PC-3 (cell line): ENCODE data around the gene ZKSCAN4. TPM values are rescaled to one million over a fixed set of nuclear protein-coding genes. Genes with fewer than 3 reads are reported as not detected.
A peak's percentile ranks its signal among the peaks of the same experiment; 100 is the strongest.

ENCODE experiments used
- ATAC-seq: fragments of 200-7000 bp; cut with Tn5 transposase; 2 replicates; pipeline ENCODE4 v1.9.1; 2020; ENCODE audit warnings: mild to moderate bottlenecking, moderate library complexity
- Bru-seq: library from RNA; stranded (reverse); fragments of 400-500 nt; gene quantifications from one replicate; lab custom pipeline; 2021; lab: Mats Ljungman, UMichigan
- BruChase-seq, 2 experiments: library from RNA; stranded (reverse); fragments of 400-500 nt; gene quantifications; one replicate each; lab custom pipeline; 2021; lab: Mats Ljungman, UMichigan
- BruUV-seq: library from RNA; stranded (reverse); fragments of 400-500 nt; replicated peaks from 2 replicates; lab custom pipeline; 2021; lab: Mats Ljungman, UMichigan
- CTCF ChIA-PET: fragments of 300-600 bp; sonication (Branson Sonifier 250); formaldehyde crosslinking; loops from one replicate; lab custom pipeline; 2022; ENCODE audit warnings: antibody characterized with exemption; lab: Charles Lee
- POLR2A ChIA-PET: fragments of 300-600 bp; sonication (Branson Sonifier 250); formaldehyde crosslinking; loops from one replicate; lab custom pipeline; 2022; ENCODE audit warnings: antibody characterized with exemption; ENCODE audit not compliant: unreplicated experiment; lab: Charles Lee
- DNase-seq: peaks from one replicate; pipeline ENCODE4 v3.0.0-alpha.2; 2015
- H2AFZ ChIP-seq: fragments of 300-600 bp; sonication (generic); 2 replicates; pipeline ENCODE4 v1.6.0; 2016; ENCODE audit warnings: antibody characterized with exemption, low read length
- H3F3A ChIP-seq: fragments of 300-600 bp; sonication (generic); one replicate; pipeline ENCODE4 v1.6.0; 2017; ENCODE audit warnings: antibody characterized with exemption, low read length, control low read depth, mild to moderate bottlenecking; ENCODE audit not compliant: unreplicated experiment
- H3K27ac ChIP-seq: fragments of 300-600 bp; sonication (generic); 2 replicates; pipeline ENCODE4 v1.5.1; 2016; ENCODE audit warnings: mild to moderate bottlenecking, low read length
- H3K27me3 ChIP-seq: fragments of 300-600 bp; sonication (generic); 2 replicates; pipeline ENCODE4 v1.6.1; 2016; ENCODE audit warnings: low read length, mixed read lengths
- H3K36me3 ChIP-seq: fragments of 300-600 bp; sonication (generic); 2 replicates; pipeline ENCODE4 v1.6.1; 2016; ENCODE audit warnings: low read depth, mixed run types, low read length, mixed read lengths
- H3K4me1 ChIP-seq: fragments of 300-600 bp; sonication (generic); 2 replicates; pipeline ENCODE4 v1.5.1; 2016; ENCODE audit warnings: low read length; ENCODE audit not compliant: insufficient read depth
- H3K4me2 ChIP-seq: fragments of 300-600 bp; sonication (generic); 2 replicates; pipeline ENCODE4 v1.6.0; 2016; ENCODE audit warnings: low read length
- H3K4me3 ChIP-seq: fragments of 300-600 bp; sonication (generic); 2 replicates; pipeline ENCODE4 v1.5.1; 2016; ENCODE audit warnings: mild to moderate bottlenecking, low read length, mixed read lengths
- H3K79me2 ChIP-seq: fragments of 300-600 bp; sonication (generic); 2 replicates; pipeline ENCODE4 v1.6.1; 2017; ENCODE audit warnings: low read length, mixed read lengths
- H3K9ac ChIP-seq: fragments of 300-600 bp; sonication (generic); 2 replicates; pipeline ENCODE4 v1.6.0; 2016; ENCODE audit warnings: mild to moderate bottlenecking, low read length
- H3K9me2 ChIP-seq: fragments of 300-600 bp; sonication (generic); replicated peaks from 2 replicates; pipeline ENCODE4 v1.6.1; 2016; ENCODE audit warnings: mixed run types, low read length, mixed read lengths
- H3K9me3 ChIP-seq: fragments of 300-600 bp; sonication (generic); 2 replicates; pipeline ENCODE4 v1.6.1; 2016; ENCODE audit warnings: low read length, mixed read lengths
- H4K20me1 ChIP-seq: fragments of 300-600 bp; sonication (generic); 2 replicates; pipeline ENCODE4 v1.6.1; 2016; ENCODE audit warnings: low read length, mixed read lengths
- EZH2 ChIP-seq: fragments of 300-600 bp; sonication (generic); IDR thresholded peaks from one replicate; pipeline ENCODE4 v1.6.1; 2017; ENCODE audit warnings: antibody characterized with exemption, mild to moderate bottlenecking, low read length; ENCODE audit not compliant: unreplicated experiment
- EZH2phosphoT487 ChIP-seq: fragments of 300-600 bp; sonication (generic); IDR thresholded peaks from 2 replicates; pipeline ENCODE4 v1.6.1; 2018; ENCODE audit warnings: mild to moderate bottlenecking, antibody characterized with exemption, low read length, borderline replicate concordance
- intact Hi-C: fragments of 100-400 bp; cut with micrococcal nuclease; formaldehyde crosslinking; loops from 2 replicates; pipeline ENCODE4 v1.9.0; 2023
- long read RNA-seq: library from polyadenylated mRNA; unstranded; transcript quantifications from one replicate; pipeline ENCODE4 v2.0.0, GENCODE V29; 2021; ENCODE audit not compliant: unreplicated experiment
- total RNA-seq: library from RNA; depleted of rRNA; stranded (reverse); fragments of >200 nt; gene quantifications from 2 replicates; pipeline ENCODE4 v1.2.3, GENCODE V29; 2014; rRNA removed
- TF ChIP-seq, protein P1 (sequence below): fragments of 300-600 bp; sonication (generic); conservative IDR thresholded peaks from 2 replicates; pipeline ENCODE4 v1.5.1; 2017; ENCODE audit warnings: antibody characterized with exemption, low read depth, mild to moderate bottlenecking, low read length

Gene ZKSCAN4
- total RNA-seq (2.3 and 3.7 TPM in 2 replicates), Bru-seq, nascent RNA (percentile 67 among the genes with signal in this experiment), BruChase-seq, experiment 1, labeled RNA remaining after a 6-hour chase (percentile 64 among the genes with signal in this experiment), BruChase-seq, experiment 2, labeled RNA remaining after a 2-hour chase (percentile 77 among the genes with signal in this experiment)
- long read RNA-seq, transcript ZKSCAN4-201 (5 exons, 2,375 nt), result major isoform, 8 of 13 reads
- long read RNA-seq, partial matches to known transcripts, result 1 of 13 reads
- long read RNA-seq, other reads (novel, unspliced or antisense), result 4 of 13 reads

DNA sequence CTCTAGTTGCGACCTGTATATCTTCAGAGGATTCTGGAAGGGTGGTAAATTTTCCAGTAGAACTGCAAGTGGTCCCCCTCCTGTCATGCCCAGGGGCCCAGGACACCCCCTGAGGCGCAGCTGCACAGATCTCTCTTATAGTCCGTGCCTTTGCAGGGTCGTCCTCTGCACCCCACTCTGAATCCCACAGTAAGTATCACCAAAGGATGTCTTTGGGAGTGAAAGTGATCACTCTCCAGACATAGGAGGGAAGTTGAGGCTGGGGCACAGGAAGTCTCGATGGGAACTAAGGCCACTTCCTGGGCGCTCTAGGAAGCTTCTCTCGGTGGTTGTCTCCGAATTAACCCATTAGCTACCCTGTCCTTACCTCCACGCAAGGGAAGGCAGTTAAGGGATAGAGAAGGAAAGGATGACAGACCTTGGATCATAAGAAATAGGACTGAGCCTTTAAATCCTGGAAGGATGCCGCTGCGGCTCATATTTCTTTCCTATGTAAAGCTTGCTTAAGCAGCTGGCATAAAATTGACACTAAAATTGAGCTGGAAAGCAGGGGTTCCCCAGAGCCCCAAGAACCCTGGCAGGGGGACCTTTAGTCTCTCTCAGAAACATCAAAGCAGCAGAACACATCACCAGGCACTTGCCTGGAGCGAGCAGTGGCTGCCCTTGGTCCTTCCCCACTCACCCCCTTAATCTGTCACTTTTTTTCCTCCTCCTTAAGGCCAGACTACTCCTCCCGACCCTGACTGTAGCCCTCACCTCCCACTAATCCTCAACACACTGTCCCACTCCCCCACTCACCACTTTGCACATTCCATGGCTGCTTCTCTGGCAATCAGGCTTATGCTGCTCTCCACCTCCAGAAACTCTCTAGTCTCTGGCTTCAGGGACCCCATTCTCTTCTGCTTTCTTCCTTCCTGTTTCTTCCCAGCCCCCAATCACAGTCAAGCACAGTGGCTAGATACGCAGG lies at the start of gene ZKSCAN4:
Gene ZKSCAN4 (minus strand): TSS at position 261 of the 967 bp plus-strand sequence. CDS start 289 bp downstream, outside the sequence.
- Histone ChIP-seq H3K79me2 (peaks cover 19% of the 10 kb centered on the region), H3K27ac (0 out of 2 replicates have a peak within 1 kb of the TSS, but pooled peaks have one; percentile 4), H3K4me1 (peaks cover 12% of the 10 kb centered on the region), H2AFZ (peak within 1 kb of the TSS; percentile 96), H3K9ac (peak within 1 kb of the TSS; percentile 79), H4K20me1 (no peaks in the 10 kb centered on the region), H3F3A (no peaks in the 10 kb centered on the region), H3K9me2 (no peaks in the 10 kb centered on the region), H3K9me3 (no peaks in the 10 kb centered on the region), H3K36me3 (no peaks in the 10 kb centered on the region), H3K27me3 (no peaks in the 10 kb centered on the region), H3K4me2 (peak within 1 kb of the TSS; percentile 87), H3K4me3 (peak within 1 kb of the TSS; percentile 93)
- intact Hi-C loops, result loop anchor here (1.0 kb wide), 4 partner anchors 15 to 111 kb away; partner anchors contain the start of genes ZKSCAN8, ZSCAN26 and ZSCAN9
- peak; percentile 93 for DNase-seq
- CTCF ChIA-PET, result interaction anchor here (0.9 kb wide), 1 partner anchor 104 kb away, joined by 4 read pairs; no protein-coding TSS in a partner anchor
- BruUV-seq, result TSS peak; percentile 81
- TF ChIP-seq EZH2phosphoT487 (no peak), EZH2 (no peak)
- TF ChIP-seq, protein P1, sequence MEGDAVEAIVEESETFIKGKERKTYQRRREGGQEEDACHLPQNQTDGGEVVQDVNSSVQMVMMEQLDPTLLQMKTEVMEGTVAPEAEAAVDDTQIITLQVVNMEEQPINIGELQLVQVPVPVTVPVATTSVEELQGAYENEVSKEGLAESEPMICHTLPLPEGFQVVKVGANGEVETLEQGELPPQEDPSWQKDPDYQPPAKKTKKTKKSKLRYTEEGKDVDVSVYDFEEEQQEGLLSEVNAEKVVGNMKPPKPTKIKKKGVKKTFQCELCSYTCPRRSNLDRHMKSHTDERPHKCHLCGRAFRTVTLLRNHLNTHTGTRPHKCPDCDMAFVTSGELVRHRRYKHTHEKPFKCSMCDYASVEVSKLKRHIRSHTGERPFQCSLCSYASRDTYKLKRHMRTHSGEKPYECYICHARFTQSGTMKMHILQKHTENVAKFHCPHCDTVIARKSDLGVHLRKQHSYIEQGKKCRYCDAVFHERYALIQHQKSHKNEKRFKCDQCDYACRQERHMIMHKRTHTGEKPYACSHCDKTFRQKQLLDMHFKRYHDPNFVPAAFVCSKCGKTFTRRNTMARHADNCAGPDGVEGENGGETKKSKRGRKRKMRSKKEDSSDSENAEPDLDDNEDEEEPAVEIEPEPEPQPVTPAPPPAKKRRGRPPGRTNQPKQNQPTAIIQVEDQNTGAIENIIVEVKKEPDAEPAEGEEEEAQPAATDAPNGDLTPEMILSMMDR, result no peak
- ATAC-seq, result peak; percentile 89
- POLR2A ChIA-PET, result interaction anchor here (0.6 to 1.0 kb wide), 4 partner anchors 15 to 116 kb away, joined by 3 to 4 read pairs (median 4); partner anchors contain the start of genes PGBD1 and ZSCAN26

DNA sequence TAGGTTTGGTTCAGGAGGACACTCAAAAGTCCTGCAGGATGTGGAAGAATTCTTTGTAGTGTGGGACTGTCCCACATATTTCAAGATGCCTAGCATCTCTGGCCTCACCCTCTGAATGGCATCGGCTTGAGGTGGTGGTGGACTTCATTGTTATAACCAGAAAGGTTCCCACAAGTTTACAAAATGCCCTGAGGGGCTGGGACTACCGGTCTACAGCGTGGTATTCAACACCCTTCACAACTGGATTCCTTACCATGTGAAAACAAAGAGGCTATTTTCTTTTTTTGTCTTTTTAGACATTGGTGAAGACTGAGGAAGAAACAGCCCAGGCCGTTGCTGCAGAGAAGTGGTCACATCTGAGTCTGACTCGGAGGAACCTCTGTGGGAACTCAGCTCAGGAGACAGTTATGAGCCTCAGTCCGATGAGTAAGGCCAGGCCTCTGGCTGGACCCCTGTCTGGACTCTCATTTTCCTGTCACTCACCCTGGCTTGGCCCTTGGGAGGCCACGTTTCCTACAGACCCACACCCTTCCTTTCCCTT lies 44.5 kb upstream of the ZKSCAN4 start:
- Histone ChIP-seq H3K9me2 (no peaks in the 10 kb centered on the region), H3K4me1 (no peaks in the 10 kb centered on the region), H3F3A (no peaks in the 10 kb centered on the region), H3K79me2 (no peaks in the 10 kb centered on the region), H3K27ac (no peak overlapping the region), H2AFZ (no peak overlapping the region), H3K4me2 (no peak overlapping the region), H3K4me3 (no peak overlapping the region), H3K9ac (no peak overlapping the region), H3K9me3 (no peaks in the 10 kb centered on the region), H3K36me3 (0 out of 2 replicates have a peak, but pooled peaks cover 8% of the 10 kb centered on the region), H4K20me1 (no peaks in the 10 kb centered on the region), H3K27me3 (no peaks in the 10 kb centered on the region)
- CTCF ChIA-PET, result no interaction called here
- BruUV-seq, result no TSS peak
- intact Hi-C loops, result no loop called here
- no peak for DNase-seq
- ATAC-seq, result no peak
- POLR2A ChIA-PET, result no interaction called here
- TF ChIP-seq, protein P1, result no peak
- no peak for TF ChIP-seq EZH2
- no peak for TF ChIP-seq EZH2phosphoT487
